IPS-15b (cell line): ENCODE measurements around the gene SUCLG2.
"Not testable (repeated sequence)": the region's sequence is repeated elsewhere in the genome, so short reads cannot be mapped to it uniquely, and the experiment has no call there.

Experiments used
- H3K27me3 ChIP-seq: one replicate; pipeline ENCODE4 v1.6.1; 2013; ENCODE audit warnings: low read length; ENCODE audit not compliant: control insufficient read depth, insufficient read depth
- H3K36me3 ChIP-seq: one replicate; pipeline ENCODE4 v1.6.1; 2013; ENCODE audit warnings: low read length; ENCODE audit not compliant: control insufficient read depth, insufficient read depth
- H3K4me1 ChIP-seq: one replicate; pipeline ENCODE4 v1.6.1; 2013; ENCODE audit warnings: mild to moderate bottlenecking, low read length; ENCODE audit not compliant: control insufficient read depth, insufficient read depth
- H3K4me3 ChIP-seq: one replicate; pipeline ENCODE4 v1.5.1; 2013; ENCODE audit warnings: low read depth, low read length
- H3K9ac ChIP-seq: one replicate; pipeline ENCODE4 v1.6.1; 2013; ENCODE audit warnings: low read depth, mild to moderate bottlenecking, low read length
- H3K9me3 ChIP-seq: one replicate; pipeline ENCODE4 v1.6.1; 2013; ENCODE audit warnings: mild to moderate bottlenecking, low read length; ENCODE audit not compliant: control insufficient read depth, insufficient read depth

Gene SUCLG2

GRCh38 chr3:67605377-67605776 is 49.0 kb downstream of the SUCLG2 start:
- no peaks in the 10 kb centered on the region for H3K4me1 ChIP-seq
- H3K9ac ChIP-seq = no peak overlapping the region
- no peak overlapping the region for H3K4me3 ChIP-seq
- peaks cover 4% of the 10 kb centered on the region for H3K36me3 ChIP-seq
- no peaks in the 10 kb centered on the region for H3K9me3 ChIP-seq
- no peaks in the 10 kb centered on the region for H3K27me3 ChIP-seq

DNA sequence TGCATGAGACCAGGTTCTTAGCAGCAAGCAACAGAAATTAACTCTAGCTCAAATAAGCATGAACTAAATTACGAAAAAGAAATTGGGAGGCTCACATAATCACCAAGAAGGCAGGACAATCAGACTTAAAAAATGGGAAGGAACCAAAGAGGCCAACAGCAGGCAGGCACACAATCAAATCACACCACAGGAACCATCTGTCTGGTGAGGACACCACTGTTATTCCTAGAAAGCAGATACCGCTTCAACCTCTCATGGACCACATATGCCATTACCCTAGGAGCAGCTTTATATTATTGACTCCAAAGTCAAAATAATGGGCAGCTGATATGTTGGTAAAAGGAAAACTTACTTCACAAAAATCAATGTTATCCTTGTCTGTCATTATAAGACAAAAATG is 51.6 kb downstream of the SUCLG2 start:
- H3K4me1 ChIP-seq = no peaks in the 10 kb centered on the region
- no peak overlapping the region for H3K4me3 ChIP-seq
- no peaks in the 10 kb centered on the region for H3K36me3 ChIP-seq
- no peak overlapping the region for H3K9ac ChIP-seq
- no peaks in the 10 kb centered on the region for H3K9me3 ChIP-seq
- no peaks in the 10 kb centered on the region for H3K27me3 ChIP-seq

GRCh38 chr3:67601919-67602608 is 52.3 kb downstream of the SUCLG2 start:
- no peak overlapping the region for H3K9ac ChIP-seq
- no peaks in the 10 kb centered on the region for H3K4me1 ChIP-seq
- no peaks in the 10 kb centered on the region for H3K9me3 ChIP-seq
- no peaks in the 10 kb centered on the region for H3K36me3 ChIP-seq
- H3K4me3 ChIP-seq = no peak overlapping the region
- no peaks in the 10 kb centered on the region for H3K27me3 ChIP-seq

GRCh38 chr3:67601385-67601784 is 53.0 kb downstream of the SUCLG2 start:
- H3K9me3 ChIP-seq = no peaks in the 10 kb centered on the region
- H3K4me1 ChIP-seq = no peaks in the 10 kb centered on the region
- no peaks in the 10 kb centered on the region for H3K27me3 ChIP-seq
- H3K36me3 ChIP-seq = no peaks in the 10 kb centered on the region
- H3K4me3 ChIP-seq = no peak overlapping the region
- H3K9ac ChIP-seq = no peak overlapping the region

DNA sequence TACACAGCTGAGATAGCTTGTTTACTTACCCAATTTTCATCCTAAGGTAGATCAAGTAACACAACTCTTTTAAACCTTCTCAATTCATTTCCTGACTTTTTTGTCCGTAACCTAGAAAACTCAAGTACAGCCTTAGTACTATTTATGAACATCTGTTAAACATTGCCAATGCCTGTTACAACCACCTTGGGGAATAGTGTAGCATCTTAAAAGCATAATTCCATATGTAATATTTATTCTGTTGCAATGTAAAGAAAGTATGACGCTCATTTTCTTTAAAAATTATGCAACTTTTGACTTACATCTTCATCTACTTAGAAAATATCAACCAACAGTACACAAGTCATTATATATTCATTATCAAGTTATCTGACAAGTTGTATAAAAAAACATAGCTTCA is 54.6 kb downstream of the SUCLG2 start:
- no peak overlapping the region for H3K9ac ChIP-seq
- H3K4me3 ChIP-seq = no peak overlapping the region
- H3K9me3 ChIP-seq = no peaks in the 10 kb centered on the region
- no peaks in the 10 kb centered on the region for H3K4me1 ChIP-seq
- H3K27me3 ChIP-seq = no peaks in the 10 kb centered on the region
- H3K36me3 ChIP-seq = no peaks in the 10 kb centered on the region

- no peak overlapping the region for H3K4me3 ChIP-seq
- H3K27me3 ChIP-seq = no peaks in the 10 kb centered on the region
- H3K9me3 ChIP-seq = no peaks in the 10 kb centered on the region
- H3K4me1 ChIP-seq = no peaks in the 10 kb centered on the region
- H3K9ac ChIP-seq = no peak overlapping the region
- no peaks in the 10 kb centered on the region for H3K36me3 ChIP-seq
Measured at GRCh38 chr3:67598814-67599556, 55.4 kb downstream of the SUCLG2 start.

DNA sequence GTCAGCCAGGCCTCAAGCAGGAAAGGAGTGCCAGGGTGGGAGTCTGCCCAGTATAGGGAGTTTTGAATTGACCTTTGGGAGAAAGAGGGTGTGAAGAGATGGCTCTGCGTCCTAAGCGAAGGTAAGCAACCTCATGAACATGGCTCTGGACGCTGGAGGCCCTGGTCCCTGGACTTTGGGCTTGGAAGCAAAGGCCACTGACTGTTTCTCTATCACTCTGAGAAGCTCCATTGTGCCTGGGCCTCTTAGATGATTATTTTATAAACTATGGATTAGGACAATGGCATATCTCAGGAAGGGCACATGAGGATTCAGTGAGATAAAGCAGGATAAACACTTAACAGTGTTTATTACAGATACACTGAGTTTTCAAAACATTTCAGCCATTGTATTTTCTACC is 59.0 kb downstream of the SUCLG2 start:
- no peaks in the 10 kb centered on the region for H3K9me3 ChIP-seq
- H3K36me3 ChIP-seq = no peaks in the 10 kb centered on the region
- H3K27me3 ChIP-seq = no peaks in the 10 kb centered on the region
- no peak overlapping the region for H3K9ac ChIP-seq
- H3K4me1 ChIP-seq = no peaks in the 10 kb centered on the region
- H3K4me3 ChIP-seq = no peak overlapping the region

DNA sequence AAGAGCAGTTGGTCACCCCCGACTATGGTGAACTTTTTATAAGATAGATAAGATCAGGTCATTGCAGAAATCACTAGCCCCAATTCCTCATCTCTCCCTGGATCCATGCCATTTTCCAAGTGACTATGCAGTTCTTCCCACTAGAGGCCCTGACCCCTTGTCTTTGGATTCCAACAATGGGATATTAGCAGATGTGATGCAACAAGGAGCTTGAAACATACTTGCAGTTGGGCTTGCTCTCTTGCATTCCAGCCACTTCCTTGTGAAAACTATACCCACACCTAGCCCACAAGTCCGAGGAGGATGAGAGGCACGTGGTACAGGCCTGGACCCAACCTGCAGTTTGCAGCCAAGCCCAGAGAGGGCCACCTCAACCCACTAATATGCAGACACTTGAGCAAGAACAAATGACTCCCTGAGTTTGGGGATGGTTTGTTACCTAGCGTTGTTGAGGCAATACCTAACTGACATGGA is 60.6 kb downstream of the SUCLG2 start:
- no peak overlapping the region for H3K4me3 ChIP-seq
- H3K27me3 ChIP-seq = no peaks in the 10 kb centered on the region
- no peaks in the 10 kb centered on the region for H3K9me3 ChIP-seq
- no peak overlapping the region for H3K9ac ChIP-seq
- no peaks in the 10 kb centered on the region for H3K4me1 ChIP-seq
- H3K36me3 ChIP-seq = no peaks in the 10 kb centered on the region

DNA sequence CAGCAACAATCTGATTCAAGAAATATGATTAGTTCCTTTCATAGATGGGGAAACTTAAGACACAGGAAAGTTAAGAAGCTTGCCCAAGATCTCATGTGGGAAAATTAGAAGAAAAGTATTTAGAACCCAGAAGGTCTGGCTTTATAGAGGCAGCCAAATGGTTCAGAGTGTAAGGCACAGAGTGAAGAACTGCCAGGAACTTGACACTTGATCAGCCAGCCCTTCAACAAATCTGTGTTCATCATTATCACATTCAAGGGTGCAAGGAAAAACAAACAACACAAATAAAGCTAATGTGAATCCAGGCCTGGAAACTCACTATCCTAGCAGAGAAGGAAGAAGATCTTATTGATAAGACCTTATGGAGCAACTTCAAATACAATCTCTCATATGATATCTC is 62.4 kb downstream of the SUCLG2 start:
- Histone ChIP-seq H3K27me3 (no peaks in the 10 kb centered on the region), H3K4me1 (no peaks in the 10 kb centered on the region), H3K9ac (no peak overlapping the region), H3K9me3 (no peaks in the 10 kb centered on the region), H3K4me3 (no peak overlapping the region), H3K36me3 (no peaks in the 10 kb centered on the region)

GRCh38 chr3:67587811-67588210 is 66.6 kb downstream of the SUCLG2 start:
- Histone ChIP-seq H3K4me1 (no peaks in the 10 kb centered on the region), H3K27me3 (no peaks in the 10 kb centered on the region), H3K9ac (no peak overlapping the region), H3K9me3 (no peaks in the 10 kb centered on the region), H3K4me3 (no peak overlapping the region), H3K36me3 (no peaks in the 10 kb centered on the region)

GRCh38 chr3:67587301-67587700 is 67.1 kb downstream of the SUCLG2 start:
- no peaks in the 10 kb centered on the region for H3K36me3 ChIP-seq
- H3K27me3 ChIP-seq = no peaks in the 10 kb centered on the region
- no peaks in the 10 kb centered on the region for H3K9me3 ChIP-seq
- H3K4me3 ChIP-seq = no peak overlapping the region
- H3K4me1 ChIP-seq = no peaks in the 10 kb centered on the region
- no peak overlapping the region for H3K9ac ChIP-seq

GRCh38 chr3:67584608-67585007 is 69.8 kb downstream of the SUCLG2 start:
- not testable (repeated sequence) for H3K9ac ChIP-seq, H3K4me3 ChIP-seq, H3K4me1 ChIP-seq, H3K27me3 ChIP-seq, H3K9me3 ChIP-seq, H3K36me3 ChIP-seq
